ENCODE measurements around the gene OCA2. TPM values are rescaled to one million over a fixed set of nuclear protein-coding genes. Genes with fewer than 3 reads are reported as not detected.

The OCA2 gene
- total RNA-seq, 1 experiment from 2014 or later: 0.13 TPM

DNA sequence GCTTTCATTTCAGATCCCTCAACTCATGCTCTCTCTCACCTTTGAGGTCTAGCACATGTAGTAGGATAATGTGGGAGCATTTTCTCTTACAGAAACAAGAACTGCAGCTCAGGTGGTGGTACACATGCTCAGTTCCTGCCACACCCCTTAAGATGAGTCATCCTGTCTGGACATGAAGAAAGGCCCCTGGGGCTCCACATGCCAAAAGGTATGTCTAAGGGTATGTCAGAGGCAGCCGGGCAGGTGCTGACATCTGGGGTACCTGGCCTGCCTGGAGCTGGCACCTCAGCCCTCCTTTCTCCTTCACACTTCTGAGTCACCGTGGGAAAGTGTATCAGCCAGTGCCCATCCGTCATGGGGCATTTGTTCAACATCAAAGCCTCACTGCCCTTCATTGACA is 209.9 kb downstream of the OCA2 start:
- intact Hi-C loops (cut with micrococcal nuclease; ENCODE audit: unreplicated experiment): no loop called here
- no peak for DNase-seq (ENCODE audit: low read depth, low spot score)
- CTCF ChIA-PET: no interaction called here
- POLR2A ChIA-PET: no interaction called here
- Histone ChIP-seq H3K9me3 (ENCODE audit: control insufficient read depth, insufficient read depth, low read depth, low read length) (peaks cover 8% of the 10 kb centered on the region; the same call in 1 of the 2 replicates), H3K4me3 (ENCODE audit: low read depth in 2 of 2, low read length in 2 of 2) (no peak overlapping the region), H3K4me1 (ENCODE audit: control insufficient read depth, insufficient read depth, low read length) (no peaks in the 10 kb centered on the region), H3K36me3 (ENCODE audit: control insufficient read depth, insufficient read depth, low read length) (no peaks in the 10 kb centered on the region), H3K27ac (ENCODE audit: low read length) (no peak overlapping the region), H3K27me3 (ENCODE audit: control insufficient read depth, insufficient read depth, low read length) (no peaks in the 10 kb centered on the region)
- no TSS peak for BruUV-seq (replicated peaks)
- TF ChIP-seq, protein P1, sequence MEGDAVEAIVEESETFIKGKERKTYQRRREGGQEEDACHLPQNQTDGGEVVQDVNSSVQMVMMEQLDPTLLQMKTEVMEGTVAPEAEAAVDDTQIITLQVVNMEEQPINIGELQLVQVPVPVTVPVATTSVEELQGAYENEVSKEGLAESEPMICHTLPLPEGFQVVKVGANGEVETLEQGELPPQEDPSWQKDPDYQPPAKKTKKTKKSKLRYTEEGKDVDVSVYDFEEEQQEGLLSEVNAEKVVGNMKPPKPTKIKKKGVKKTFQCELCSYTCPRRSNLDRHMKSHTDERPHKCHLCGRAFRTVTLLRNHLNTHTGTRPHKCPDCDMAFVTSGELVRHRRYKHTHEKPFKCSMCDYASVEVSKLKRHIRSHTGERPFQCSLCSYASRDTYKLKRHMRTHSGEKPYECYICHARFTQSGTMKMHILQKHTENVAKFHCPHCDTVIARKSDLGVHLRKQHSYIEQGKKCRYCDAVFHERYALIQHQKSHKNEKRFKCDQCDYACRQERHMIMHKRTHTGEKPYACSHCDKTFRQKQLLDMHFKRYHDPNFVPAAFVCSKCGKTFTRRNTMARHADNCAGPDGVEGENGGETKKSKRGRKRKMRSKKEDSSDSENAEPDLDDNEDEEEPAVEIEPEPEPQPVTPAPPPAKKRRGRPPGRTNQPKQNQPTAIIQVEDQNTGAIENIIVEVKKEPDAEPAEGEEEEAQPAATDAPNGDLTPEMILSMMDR (IDR thresholded peaks at IDR 0.05): no peak
- TF ChIP-seq, protein P2, sequence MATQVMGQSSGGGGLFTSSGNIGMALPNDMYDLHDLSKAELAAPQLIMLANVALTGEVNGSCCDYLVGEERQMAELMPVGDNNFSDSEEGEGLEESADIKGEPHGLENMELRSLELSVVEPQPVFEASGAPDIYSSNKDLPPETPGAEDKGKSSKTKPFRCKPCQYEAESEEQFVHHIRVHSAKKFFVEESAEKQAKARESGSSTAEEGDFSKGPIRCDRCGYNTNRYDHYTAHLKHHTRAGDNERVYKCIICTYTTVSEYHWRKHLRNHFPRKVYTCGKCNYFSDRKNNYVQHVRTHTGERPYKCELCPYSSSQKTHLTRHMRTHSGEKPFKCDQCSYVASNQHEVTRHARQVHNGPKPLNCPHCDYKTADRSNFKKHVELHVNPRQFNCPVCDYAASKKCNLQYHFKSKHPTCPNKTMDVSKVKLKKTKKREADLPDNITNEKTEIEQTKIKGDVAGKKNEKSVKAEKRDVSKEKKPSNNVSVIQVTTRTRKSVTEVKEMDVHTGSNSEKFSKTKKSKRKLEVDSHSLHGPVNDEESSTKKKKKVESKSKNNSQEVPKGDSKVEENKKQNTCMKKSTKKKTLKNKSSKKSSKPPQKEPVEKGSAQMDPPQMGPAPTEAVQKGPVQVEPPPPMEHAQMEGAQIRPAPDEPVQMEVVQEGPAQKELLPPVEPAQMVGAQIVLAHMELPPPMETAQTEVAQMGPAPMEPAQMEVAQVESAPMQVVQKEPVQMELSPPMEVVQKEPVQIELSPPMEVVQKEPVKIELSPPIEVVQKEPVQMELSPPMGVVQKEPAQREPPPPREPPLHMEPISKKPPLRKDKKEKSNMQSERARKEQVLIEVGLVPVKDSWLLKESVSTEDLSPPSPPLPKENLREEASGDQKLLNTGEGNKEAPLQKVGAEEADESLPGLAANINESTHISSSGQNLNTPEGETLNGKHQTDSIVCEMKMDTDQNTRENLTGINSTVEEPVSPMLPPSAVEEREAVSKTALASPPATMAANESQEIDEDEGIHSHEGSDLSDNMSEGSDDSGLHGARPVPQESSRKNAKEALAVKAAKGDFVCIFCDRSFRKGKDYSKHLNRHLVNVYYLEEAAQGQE (IDR thresholded peaks at IDR 0.05; ENCODE audit: insufficient read depth in 1 of 2, low read depth in 2 of 2, low read length in 1 of 2): no peak
- TF ChIP-seq TCF7L2 (IDR thresholded peaks at IDR 0.05; ENCODE audit: low read depth, low read length) (no peak), SIN3A (IDR thresholded peaks at IDR 0.05; ENCODE audit: borderline replicate concordance, insufficient read depth, low read depth, low read length) (no peak), POLR2AphosphoS5 (IDR thresholded peaks at IDR 0.05; ENCODE audit: low read depth, low read length) (no peak)
- ATAC-seq: no peak
- in situ Hi-C loops (cut with HindIII; ENCODE audit: low pct_unique_long_range_greater_than_20kb, low sequenced_read_pairs): no loop called here

DNA sequence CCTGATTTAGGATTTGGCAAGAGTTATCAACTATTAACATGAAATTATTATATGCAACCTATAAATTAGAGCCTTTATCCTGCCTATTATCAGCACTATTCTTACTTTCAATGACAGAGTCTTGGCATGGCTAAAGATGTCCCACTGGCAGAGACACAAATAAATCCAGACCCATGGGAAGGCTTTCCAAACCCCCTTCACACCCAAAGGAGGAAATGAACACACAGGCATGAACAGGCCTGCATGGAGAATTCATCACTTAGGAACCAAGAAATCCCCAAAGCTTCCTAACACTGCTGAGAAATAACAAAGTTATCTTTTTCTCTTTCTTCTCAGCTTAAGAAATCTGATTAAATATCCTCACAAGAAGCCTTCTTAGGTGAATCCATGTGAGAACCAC is 213.9 kb downstream of the OCA2 start:
- in situ Hi-C loops (cut with HindIII; ENCODE audit: low pct_unique_long_range_greater_than_20kb, low sequenced_read_pairs): no loop called here
- ATAC-seq: no peak

More for the DNA sequence above, 213.9 kb downstream of the OCA2 start:
- DNase-seq (ENCODE audit: low read depth, low spot score): no peak
- Histone ChIP-seq H3K4me1 (ENCODE audit: control insufficient read depth, insufficient read depth, low read length) (no peaks in the 10 kb centered on the region), H3K27ac (ENCODE audit: low read length) (no peak overlapping the region), H3K27me3 (ENCODE audit: control insufficient read depth, insufficient read depth, low read length) (no peaks in the 10 kb centered on the region), H3K9me3 (ENCODE audit: control insufficient read depth, insufficient read depth, low read depth, low read length) (no peaks in the 10 kb centered on the region), H3K36me3 (ENCODE audit: control insufficient read depth, insufficient read depth, low read length) (no peaks in the 10 kb centered on the region), H3K4me3 (ENCODE audit: low read depth in 2 of 2, low read length in 2 of 2) (no peak overlapping the region)
- TF ChIP-seq POLR2AphosphoS5 (IDR thresholded peaks at IDR 0.05; ENCODE audit: low read depth, low read length) (no peak), TCF7L2 (IDR thresholded peaks at IDR 0.05; ENCODE audit: low read depth, low read length) (no peak)
- TF ChIP-seq, protein P2 (IDR thresholded peaks at IDR 0.05; ENCODE audit: insufficient read depth in 1 of 2, low read depth in 2 of 2, low read length in 1 of 2): no peak
- ChIA-PET CTCF (no interaction called here), POLR2A (no interaction called here)
- no TSS peak for BruUV-seq (replicated peaks)
- intact Hi-C loops (cut with micrococcal nuclease; ENCODE audit: unreplicated experiment): no loop called here

All from Panc1 (cell line).